Coronary artery (tissue), 2 donors: ENCODE measurements around the gene MIPOL1.
"Not testable (repeated sequence)": the region's sequence is repeated elsewhere in the genome, so short reads cannot be mapped to it uniquely, and the experiment has no call there.

Source experiments
- DNase-seq: peaks from one replicate; pipeline ENCODE4 v3.0.0-alpha.2; 2017; ENCODE audit warnings: low spot score
- H3K27ac ChIP-seq, 2 donors: fragments of 200-600 bp; sonication (generic); one replicate each; pipeline ENCODE4 v1.5.1; 2016 to 2019
- H3K4me3 ChIP-seq: fragments of 200-600 bp; sonication (generic); 2 replicates; pipeline ENCODE4 v1.5.1; 2016; ENCODE audit warnings: mild to moderate bottlenecking, moderate library complexity
- CTCF ChIP-seq: fragments of 200-600 bp; sonication (generic); IDR thresholded peaks from one replicate; pipeline ENCODE4 v1.5.1; 2019; ENCODE audit warnings: antibody characterized with exemption

The MIPOL1 gene

GRCh38 chr14:37202812-37203211 is 5.1 kb downstream of the MIPOL1 start:
- Histone ChIP-seq H3K4me3 (no peak overlapping the region), H3K27ac (no peak overlapping the region)
- no peak for DNase-seq
- no peak for TF ChIP-seq CTCF

GRCh38 chr14:37203423-37203822 is 5.7 kb downstream of the MIPOL1 start:
- no peak for TF ChIP-seq CTCF
- no peak overlapping the region for H3K27ac ChIP-seq
- no peak overlapping the region for H3K4me3 ChIP-seq
- DNase-seq, result no peak

- not testable (repeated sequence) for H3K27ac ChIP-seq
Measured at GRCh38 chr14:37205623-37206605, 8.2 kb downstream of the MIPOL1 start.

GRCh38 chr14:37209617-37210016 is 11.9 kb downstream of the MIPOL1 start:
- not testable (repeated sequence) for DNase-seq, H3K27ac ChIP-seq, H3K4me3 ChIP-seq

More at GRCh38 chr14:37205623-37206605, 8.2 kb downstream of the MIPOL1 start:
- DNase-seq, H3K4me3 ChIP-seq: not testable (repeated sequence)

GRCh38 chr14:37210448-37210847 is 12.7 kb downstream of the MIPOL1 start:
- Histone ChIP-seq H3K27ac (no peak overlapping the region), H3K4me3 (no peak overlapping the region)
- no peak for TF ChIP-seq CTCF
- DNase-seq, result no peak

- DNase-seq, result no peak
- Histone ChIP-seq H3K4me3 (no peak overlapping the region), H3K27ac (no peak overlapping the region)
- TF ChIP-seq CTCF, result no peak
Measured at GRCh38 chr14:37213016-37213415, 15.3 kb downstream of the MIPOL1 start.

GRCh38 chr14:37215345-37215744 is 17.6 kb downstream of the MIPOL1 start:
- no peak overlapping the region for H3K4me3 ChIP-seq
- DNase-seq, result no peak
- H3K27ac ChIP-seq, result no peak overlapping the region
- TF ChIP-seq CTCF, result no peak

GRCh38 chr14:37221073-37221472 is 23.3 kb downstream of the MIPOL1 start:
- no peak for TF ChIP-seq CTCF
- Histone ChIP-seq H3K4me3 (no peak overlapping the region), H3K27ac (no peak overlapping the region)
- DNase-seq, result no peak
